NCI-H345 treated with DMSO at 0.1 percent for 48 hours (cell line): ENCODE data around the gene RIOK1.
"Not testable (repeated sequence)": the region's sequence is repeated elsewhere in the genome, so short reads cannot be mapped to it uniquely, and the experiment has no call there.

Experiments
- DNase-seq: peaks from one replicate; lab custom pipeline; 2025; ENCODE audit not compliant: unreplicated experiment; lab: John Stamatoyannopoulos, UW

Gene RIOK1

DNA sequence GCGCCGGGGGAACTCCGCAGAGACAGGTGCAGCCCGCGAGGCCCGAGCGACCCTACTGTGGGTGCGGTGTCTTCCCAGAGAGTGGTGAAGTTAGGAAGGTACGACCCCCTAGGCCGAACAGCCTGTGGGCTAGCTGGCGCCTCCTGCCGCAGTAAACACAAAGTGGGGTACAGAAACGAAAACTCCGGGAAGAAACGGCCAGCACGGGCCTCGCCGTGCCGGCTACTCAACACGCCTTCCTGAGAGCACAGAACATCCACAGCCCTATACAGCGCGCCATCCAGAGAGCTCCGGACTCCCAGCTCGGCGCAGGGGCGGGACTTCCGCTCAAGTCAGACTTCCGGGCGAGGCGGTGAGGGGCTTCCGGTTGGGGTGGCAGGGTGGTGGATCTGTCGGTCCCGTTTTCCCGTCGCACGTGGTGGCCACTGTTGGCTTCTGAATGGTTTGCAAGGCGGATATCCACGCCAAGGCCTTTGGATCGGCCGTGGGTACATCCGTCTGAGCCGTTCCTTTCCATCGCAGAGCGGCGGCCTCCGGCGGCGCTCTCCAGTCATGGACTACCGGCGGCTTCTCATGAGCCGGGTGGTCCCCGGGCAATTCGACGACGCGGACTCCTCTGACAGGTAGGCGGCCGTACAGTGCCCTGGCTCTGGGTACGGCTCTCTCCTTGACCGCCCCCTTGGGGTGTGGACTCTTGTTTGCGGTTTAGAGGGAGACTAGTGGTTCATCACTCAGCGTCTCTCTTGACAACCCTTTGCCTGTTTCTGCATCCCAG lies at the start of gene RIOK1, which contains the start of gene CAGE1:
RIOK1 (plus strand) TSS at position 358 of the 775 bp plus-strand sequence; CDS start at position 553, 195 bp downstream.
CAGE1 (minus strand) TSS at position 292 of the 775 bp plus-strand sequence. CDS start 2,569 bp downstream, outside the sequence.
- DNase-seq, result peak; percentile 31

DNA sequence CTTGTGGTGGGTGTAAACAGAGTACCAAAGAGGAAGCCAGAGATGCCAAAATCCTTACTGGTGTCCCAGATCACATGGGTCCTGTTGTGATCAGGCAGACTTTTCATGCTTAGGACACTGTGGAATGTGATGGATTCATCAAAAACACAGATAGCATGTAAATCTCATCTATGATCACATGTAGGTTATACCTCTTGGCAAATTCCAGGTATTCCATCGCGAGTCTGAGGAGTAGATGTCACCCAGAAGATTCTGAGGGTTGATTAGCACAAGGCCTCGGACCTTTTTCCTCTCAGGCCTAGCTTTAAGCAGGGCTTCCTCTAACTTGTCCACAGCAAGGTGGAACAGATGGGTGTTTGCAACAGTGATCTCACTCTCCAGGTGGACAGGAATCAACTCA lies 48.3 kb upstream of the RIOK1 start:
- no peak for DNase-seq

DNA sequence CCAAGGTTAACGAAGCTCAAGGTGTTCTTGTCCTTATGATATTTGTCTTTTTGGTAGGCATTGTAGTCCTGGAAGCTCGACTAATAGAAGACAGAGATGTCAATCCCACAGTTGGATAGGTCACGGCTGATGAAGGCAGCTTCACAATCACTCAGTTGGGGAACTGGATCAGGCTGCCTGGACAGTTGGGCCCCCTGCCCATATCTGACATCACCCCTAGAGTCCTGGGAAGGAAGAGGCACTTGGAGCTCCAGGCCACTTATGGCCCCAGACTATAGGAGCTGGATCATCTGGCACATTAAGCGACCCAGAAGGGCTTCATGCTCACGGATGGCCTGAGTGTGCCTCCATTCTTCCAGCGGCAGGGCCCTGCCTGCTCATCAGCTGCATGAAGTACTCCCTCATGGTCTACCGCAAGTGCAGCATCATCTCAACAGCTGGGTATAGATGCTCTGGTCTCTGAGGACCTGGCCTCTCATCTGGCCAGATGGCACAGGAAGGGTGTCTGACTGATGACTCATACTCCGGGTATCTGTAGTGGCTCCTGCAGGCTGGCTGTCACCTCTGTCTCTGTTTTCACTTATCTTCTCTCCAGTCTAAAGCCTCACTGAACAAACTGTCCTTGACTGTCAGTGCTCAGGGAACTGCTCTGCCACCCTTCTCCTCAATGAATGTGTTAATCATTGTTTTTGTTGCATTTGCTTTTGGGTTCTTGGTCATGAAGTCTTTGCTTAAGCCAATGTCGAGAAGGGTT lies 47.4 kb upstream of the RIOK1 start:
- no peak for DNase-seq

- no peak for DNase-seq
Measured at GRCh38 chr6:7343546-7344475, 45.8 kb upstream of the RIOK1 start.

GRCh38 chr6:7344773-7345450 lies 44.7 kb upstream of the RIOK1 start:
- not testable (repeated sequence) for DNase-seq

- DNase-seq, result not testable (repeated sequence)
Measured at GRCh38 chr6:7347551-7347997, 42.0 kb upstream of the RIOK1 start.

DNA sequence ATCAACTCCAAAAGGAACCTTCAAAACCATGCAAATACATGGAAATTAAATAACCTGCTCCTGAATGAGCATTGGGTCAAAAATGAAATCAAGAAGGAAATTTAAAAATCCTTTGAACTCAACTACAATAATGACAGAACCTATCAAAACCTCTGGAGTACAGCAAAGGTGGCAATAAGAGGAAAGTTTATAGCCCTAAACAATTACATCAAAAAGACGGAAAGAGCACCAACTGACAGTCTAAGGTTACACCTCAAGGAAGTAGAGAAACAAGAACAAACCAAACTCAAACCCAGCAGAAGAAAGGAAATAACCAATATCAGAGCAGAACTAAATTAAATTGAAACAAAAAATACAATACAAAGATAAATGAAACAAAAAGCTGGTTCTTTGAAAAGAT lies 39.0 kb upstream of the RIOK1 start:
- not testable (repeated sequence) for DNase-seq

DNA sequence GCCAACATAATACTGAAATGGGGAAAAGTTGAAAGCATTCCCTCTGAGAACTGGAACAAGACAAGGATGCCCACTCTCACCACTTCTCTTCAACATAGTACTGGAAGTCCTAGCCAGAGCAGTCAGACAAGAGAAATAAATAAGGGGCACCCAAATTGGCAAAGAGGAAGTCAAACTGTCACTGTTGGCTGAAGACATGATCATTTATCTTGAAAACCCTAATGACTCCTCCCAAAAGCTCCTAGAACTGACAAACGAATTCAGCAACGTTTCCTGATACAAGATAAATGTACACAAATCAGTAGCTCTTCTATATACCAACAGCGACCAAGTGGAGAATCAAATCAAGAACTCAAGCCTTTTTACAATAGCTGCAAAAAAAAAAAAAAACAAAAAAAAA lies 37.7 kb upstream of the RIOK1 start:
- DNase-seq, result not testable (repeated sequence)

GRCh38 chr6:7367408-7367807 lies 22.2 kb upstream of the RIOK1 start:
- DNase-seq, result no peak

DNA sequence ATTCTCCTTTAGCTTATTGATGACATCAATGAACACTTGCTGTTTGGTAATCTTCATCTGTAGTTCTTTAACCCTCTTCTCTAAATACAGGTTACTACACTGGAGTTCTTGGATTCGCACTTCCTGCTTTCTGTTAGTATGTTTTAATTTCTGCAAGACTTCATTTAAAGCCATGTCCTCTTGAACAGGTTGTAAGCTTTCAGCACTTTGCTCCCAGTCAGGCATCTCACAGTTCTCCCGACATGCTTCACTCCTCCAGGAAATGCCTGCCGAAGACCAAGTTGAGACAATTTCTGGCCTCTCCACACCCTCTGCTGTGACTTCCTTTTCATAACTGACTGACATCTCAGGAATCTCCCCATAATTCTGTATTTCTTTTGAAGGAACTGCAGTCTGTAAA lies 15.9 kb upstream of the RIOK1 start:
- DNase-seq, result no peak

GRCh38 chr6:7377961-7378360 lies 11.6 kb upstream of the RIOK1 start:
- no peak for DNase-seq

DNA sequence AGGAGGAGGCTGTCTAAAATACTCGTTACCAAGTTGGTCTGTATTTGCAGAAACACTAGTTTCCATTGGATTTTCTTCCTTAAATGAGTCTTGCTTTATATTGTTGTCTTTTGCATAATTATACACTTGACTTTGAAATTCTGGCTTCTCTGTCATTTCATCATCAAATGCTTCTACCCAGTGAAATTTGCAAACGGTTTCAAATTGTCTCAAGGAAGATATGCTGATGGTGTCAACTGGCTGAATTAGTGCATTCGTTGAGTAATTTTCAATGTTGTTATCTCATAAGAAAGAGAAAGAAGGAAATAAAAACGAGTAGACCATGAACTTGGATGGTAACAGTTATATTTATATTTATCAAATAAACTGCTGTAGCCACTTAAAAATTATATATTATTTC lies 10.9 kb upstream of the RIOK1 start:
- no peak for DNase-seq

DNA sequence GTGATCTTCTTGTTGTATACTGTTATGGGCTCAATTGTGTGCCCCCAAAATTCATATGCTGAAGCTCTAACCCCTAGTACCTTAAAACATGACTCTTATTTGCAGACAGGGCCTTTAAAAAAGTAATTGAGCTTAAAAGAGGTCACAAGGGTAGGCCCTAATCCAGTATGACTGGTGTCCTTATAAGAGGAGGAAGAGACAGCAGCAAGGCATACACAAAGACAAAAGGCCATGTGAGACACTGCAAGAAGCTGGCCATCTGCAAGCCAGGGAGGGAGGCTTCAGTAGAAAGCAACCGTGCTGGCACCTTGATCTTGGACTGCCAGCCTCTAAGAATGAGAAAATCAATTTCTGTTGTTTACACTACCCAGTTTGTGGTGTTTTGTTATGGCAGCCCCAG lies 8.5 kb upstream of the RIOK1 start:
- DNase-seq, result no peak

DNA sequence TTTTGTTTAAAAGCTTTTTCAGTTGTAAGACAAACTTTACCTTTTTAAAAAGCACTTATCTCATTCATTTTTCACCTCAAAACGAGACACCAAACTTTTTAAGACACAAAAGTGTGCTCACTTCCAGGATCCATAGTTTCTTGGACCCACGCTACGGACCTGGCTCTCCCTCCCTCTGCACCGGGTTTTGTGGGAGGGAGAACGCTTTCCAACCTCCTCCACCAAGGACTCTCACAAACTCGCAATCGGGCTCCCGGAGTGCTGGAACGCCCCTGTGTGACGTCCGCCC lies 502 bp upstream of the RIOK1 start:
- no peak for DNase-seq

DNA sequence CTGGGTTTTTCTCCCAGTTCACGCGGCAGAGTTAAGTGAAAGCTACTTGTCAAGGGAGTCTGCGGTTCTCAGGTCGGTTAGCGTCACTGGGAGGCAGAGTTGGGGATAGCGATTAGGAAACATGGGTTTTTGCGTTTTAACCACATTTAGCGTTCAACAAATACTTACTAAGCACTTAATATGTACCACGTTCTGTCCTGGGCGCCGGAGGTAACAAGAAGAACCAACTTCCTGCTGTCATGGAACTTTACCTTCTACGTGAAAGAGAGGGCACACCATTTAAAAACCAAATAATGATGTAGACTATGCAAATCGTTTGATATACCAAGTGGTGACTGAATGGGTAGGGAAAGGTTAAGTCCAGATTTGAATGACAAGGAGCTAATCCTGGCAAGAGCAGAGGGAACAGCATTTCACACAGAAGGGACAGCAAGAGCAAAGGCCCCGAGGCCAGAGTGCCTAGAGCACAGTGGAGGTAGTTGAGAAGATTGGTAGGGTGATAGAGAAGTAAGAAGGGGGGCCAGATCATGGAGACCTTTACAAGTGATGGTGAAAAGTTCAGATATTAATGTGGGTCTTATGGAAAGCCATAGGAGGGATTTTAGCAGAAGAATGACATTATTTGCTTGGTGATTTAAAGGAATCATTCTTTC lies 744 bp downstream of the RIOK1 start:
- DNase-seq, result no peak

GRCh38 chr6:7391151-7391550 lies 1.5 kb downstream of the RIOK1 start:
- no peak for DNase-seq

- DNase-seq, result no peak
Measured at GRCh38 chr6:7392402-7392801, 2.8 kb downstream of the RIOK1 start.

GRCh38 chr6:7401075-7401474 lies 11.5 kb downstream of the RIOK1 start:
- DNase-seq, result no peak

DNA sequence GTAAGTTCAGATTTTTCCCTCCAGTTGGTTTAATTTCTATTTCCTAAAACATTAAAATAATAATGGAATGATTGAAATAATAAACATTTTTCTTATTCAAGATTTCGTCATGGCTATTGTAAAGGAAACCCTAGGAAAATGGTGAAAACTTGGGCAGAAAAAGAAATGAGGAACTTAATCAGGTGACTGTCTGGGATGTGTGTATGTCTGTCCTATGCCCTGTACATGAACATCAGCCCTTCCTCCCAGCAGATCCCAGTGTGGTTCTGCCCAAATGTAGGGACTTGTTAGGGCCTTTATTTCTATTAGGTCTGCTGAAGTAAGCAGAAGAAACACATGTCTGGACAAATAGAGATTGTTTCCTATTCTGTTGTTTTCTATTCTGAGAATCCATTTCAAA lies 13.1 kb downstream of the RIOK1 start:
- DNase-seq, result no peak

DNA sequence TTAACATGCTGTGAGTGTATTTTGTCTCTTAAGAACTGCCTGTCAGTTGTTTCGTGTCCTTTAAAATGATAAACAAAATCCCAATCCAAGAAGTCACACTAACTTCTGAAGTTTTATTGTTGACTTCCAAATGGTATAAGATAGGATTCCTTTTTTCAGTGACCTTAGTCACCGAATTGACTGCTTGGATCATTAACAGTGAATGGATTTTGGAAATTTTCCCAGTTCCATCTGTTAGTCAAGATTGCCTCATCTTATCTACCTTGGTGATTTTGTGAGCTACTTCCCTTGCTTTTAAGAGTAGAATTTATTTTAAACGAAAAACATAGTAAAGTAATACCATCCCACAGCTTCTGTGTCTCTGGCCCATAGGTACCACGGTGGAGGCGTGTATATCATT lies 14.9 kb downstream of the RIOK1 start:
- no peak for DNase-seq
